Measurements from ENCODE around the gene LARP4B. TPM values are rescaled to one million over a fixed set of nuclear protein-coding genes. Genes with fewer than 3 reads are reported as not detected.

LARP4B gene
- total and polyA plus RNA-seq, 2 donors (not counting 3 experiments of a cell fraction or from before 2014, with no cell fraction given): 27.4 to 101 TPM

DNA sequence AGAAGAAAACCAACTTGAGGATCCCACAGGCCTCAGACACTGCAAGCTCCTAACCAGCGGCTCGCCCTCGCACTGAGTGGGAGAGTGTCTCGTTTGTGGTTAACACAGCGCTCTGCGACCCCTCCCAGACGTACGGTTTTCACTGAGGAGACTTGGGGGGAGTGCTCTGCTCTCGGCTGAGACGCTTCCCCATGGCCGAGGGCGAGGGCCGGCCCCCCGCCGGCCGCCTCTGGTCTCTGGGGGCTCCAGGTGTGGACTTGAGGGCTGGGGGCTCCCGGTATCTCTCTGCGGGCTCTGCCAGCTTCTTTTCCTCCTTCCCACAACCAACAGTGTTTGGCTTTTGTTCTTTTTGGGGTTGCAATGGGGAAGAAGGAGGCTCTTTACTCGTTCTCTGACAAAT, 118.7 kb downstream of the LARP4B start:
- Histone ChIP-seq H3K4me1 (ENCODE audit: control insufficient read depth, extremely low read depth, insufficient read depth, low read length) (no peaks in the 10 kb centered on the region), H3K9ac (replicated peaks; ENCODE audit: extremely low read depth, insufficient read depth, low read length) (no peak overlapping the region), H3K36me3 (ENCODE audit: control insufficient read depth in 2 of 2, extremely low read depth in 1 of 2, insufficient read depth in 2 of 2, low read length in 2 of 2) (peaks cover 25 to 53% of the 10 kb centered on the region in 2 experiments), H4K20me1 (replicated peaks; ENCODE audit: control insufficient read depth, extremely low read depth, insufficient read depth, low read length) (no peaks in the 10 kb centered on the region), H3K27ac (ENCODE audit: insufficient read depth, low read depth, low read length) (no peak overlapping the region), H2AFZ (ENCODE audit: low read depth, low read length) (no peak overlapping the region), H3K4me3 (replicated peaks in 1 of 3; ENCODE audit: insufficient read depth in 1 of 3, low read depth in 1 of 3, low read length in 3 of 3) (no peak overlapping the region), H3K4me2 (ENCODE audit: insufficient read depth, low read length) (no peak overlapping the region), H3K9me3 (replicated peaks; ENCODE audit: control insufficient read depth, insufficient read depth, low read length) (no peaks in the 10 kb centered on the region), H3K79me2 (ENCODE audit: control insufficient read depth, insufficient read depth, low read length) (no peaks in the 10 kb centered on the region), H3K9me1 (replicated peaks; ENCODE audit: control insufficient read depth, extremely low read depth, insufficient read depth, low read length) (no peaks in the 10 kb centered on the region), H3K27me3 (ENCODE audit: control insufficient read depth in 2 of 2, insufficient read depth in 2 of 2, low read length in 2 of 2) (no peaks in the 10 kb centered on the region)
- dilution Hi-C loops (cut with MboI; ENCODE audit: extremely low pct_ligation_motif_present, low sequenced_read_pairs) (no loop called here), intact Hi-C loops (cut with micrococcal nuclease) (no loop called here)
- BruUV-seq (replicated peaks): no TSS peak
- ChIA-PET CTCF (interaction anchor here (0.6 kb wide), 1 partner anchor 303 kb away, joined by 3 read pairs; no protein-coding TSS in a partner anchor), POLR2A (no interaction called here)
- DNase-seq (ENCODE audit: low read depth, low spot score) (no peak), FAIRE-seq (no peak)
- TF ChIP-seq JUN (IDR thresholded peaks at IDR 0.05; ENCODE audit: borderline replicate concordance, insufficient read depth, insufficient read length, low read depth): no peak
- TF ChIP-seq POLR2A (IDR thresholded peaks at IDR 0.05; ENCODE audit: low read depth, low read length): no peak
- TF ChIP-seq, protein P1, sequence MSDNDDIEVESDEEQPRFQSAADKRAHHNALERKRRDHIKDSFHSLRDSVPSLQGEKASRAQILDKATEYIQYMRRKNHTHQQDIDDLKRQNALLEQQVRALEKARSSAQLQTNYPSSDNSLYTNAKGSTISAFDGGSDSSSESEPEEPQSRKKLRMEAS (IDR thresholded peaks at IDR 0.05; ENCODE audit: insufficient read depth, insufficient read length): no peak
- no peak for TF ChIP-seq EZH2 (IDR thresholded peaks at IDR 0.05; ENCODE audit: borderline replicate concordance, low read depth, low read length, severe bottlenecking)
- TF ChIP-seq, protein P2, sequence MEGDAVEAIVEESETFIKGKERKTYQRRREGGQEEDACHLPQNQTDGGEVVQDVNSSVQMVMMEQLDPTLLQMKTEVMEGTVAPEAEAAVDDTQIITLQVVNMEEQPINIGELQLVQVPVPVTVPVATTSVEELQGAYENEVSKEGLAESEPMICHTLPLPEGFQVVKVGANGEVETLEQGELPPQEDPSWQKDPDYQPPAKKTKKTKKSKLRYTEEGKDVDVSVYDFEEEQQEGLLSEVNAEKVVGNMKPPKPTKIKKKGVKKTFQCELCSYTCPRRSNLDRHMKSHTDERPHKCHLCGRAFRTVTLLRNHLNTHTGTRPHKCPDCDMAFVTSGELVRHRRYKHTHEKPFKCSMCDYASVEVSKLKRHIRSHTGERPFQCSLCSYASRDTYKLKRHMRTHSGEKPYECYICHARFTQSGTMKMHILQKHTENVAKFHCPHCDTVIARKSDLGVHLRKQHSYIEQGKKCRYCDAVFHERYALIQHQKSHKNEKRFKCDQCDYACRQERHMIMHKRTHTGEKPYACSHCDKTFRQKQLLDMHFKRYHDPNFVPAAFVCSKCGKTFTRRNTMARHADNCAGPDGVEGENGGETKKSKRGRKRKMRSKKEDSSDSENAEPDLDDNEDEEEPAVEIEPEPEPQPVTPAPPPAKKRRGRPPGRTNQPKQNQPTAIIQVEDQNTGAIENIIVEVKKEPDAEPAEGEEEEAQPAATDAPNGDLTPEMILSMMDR (IDR thresholded peaks at IDR 0.05; ENCODE audit: extremely low read depth in 1 of 2, insufficient read depth in 1 of 2, low read depth in 1 of 2, low read length in 2 of 2): no peak
- no peak for TF ChIP-seq FOS (IDR thresholded peaks at IDR 0.05; ENCODE audit: borderline replicate concordance, insufficient read depth, low read length)
- no peak for TF ChIP-seq POLR2AphosphoS5 (IDR thresholded peaks at IDR 0.05; ENCODE audit: insufficient read depth, low read depth, low read length)
- TF ChIP-seq MYC (IDR thresholded peaks at IDR 0.05; ENCODE audit: low read depth, low read length): no peak
- TF ChIP-seq GATA2 (IDR thresholded peaks at IDR 0.05; ENCODE audit: insufficient read depth, insufficient read length, low read depth, low read length): no peak

Measured in endothelial cell of umbilical vein (primary cell).